ENCODE data around the gene DNAJC4.

DNAJC4 gene

DNA sequence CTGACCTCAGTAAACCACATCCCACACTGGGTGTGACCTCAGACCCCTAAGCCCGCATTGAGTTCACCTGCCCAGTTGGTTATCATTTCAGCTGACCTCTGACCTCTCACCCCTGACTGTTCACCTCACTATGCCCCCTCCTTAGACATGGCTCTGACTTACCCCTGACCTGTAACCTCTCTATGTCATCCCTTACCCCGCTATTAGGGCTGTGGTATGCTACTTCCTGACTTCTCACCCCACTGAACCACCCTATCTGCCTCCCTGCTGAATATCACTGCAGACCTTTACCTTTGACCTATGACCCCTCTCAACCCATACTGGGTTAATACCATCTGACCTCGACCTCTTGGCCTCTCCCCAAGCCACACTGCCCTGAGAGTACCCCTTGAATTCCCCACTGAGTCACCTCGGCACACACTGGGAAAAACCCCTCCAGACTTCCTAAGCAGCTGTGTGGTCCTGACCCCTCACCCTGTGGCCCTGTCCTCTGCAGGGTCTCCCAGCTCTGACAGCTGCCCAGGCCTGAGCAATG is 29.3 kb downstream of the DNAJC4 start:
- DNase-seq (ENCODE audit: low read depth), result no peak

DNA sequence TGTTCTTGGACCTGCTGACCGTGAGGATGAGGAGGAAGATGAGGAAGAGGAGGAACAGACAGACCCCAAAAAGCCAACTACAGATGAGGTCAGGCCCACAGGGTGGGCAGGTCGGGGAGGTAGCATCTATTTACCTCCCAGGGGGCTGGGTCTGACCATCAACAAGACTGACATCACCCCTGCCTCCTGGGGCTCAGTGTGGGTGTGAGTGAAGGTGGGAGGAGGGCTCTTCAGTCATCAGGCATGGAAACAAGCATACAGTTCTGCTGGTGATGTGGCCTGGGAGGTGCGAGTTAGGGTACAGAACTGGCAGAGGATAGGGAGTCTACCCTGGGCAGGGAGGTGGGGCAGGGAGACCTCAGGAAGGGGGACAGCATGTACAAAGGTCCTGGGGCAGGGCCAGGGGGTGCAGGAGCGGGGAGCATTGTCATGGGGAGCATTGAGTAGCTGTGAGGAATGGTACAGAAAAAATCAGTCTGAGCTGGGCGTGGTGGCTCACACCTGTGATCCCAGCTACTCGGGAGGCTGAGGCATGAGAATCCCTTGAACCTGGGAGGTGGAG is 29.9 kb downstream of the DNAJC4 start:
- DNase-seq (ENCODE audit: low read depth), result no peak

DNA sequence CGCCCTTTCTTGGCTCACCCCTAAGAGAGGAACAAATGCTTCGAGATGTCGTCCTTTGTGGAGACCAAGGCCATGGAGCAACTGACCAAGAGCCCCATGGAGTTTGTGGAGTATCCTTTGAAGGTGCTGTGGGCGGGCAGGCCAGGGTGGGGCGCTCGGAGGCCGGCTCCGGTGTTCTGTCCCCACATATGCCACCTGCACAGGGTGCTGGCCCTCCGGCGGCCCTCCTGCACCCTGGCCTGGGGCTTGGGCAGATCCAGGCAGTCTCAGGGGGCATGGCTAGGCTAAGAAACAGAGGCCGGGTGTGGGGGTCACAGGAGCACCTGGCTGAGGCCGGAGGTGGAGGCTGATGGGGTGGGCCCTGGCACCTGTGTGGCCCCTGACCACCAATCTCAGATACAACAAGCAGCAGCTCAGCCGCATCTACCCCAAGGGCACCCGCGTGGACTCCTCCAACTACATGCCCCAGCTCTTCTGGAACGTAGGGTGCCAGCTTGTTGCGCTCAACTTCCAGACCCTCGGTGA is 31.3 kb downstream of the DNAJC4 start:
- DNase-seq (ENCODE audit: low read depth), result no peak

DNA sequence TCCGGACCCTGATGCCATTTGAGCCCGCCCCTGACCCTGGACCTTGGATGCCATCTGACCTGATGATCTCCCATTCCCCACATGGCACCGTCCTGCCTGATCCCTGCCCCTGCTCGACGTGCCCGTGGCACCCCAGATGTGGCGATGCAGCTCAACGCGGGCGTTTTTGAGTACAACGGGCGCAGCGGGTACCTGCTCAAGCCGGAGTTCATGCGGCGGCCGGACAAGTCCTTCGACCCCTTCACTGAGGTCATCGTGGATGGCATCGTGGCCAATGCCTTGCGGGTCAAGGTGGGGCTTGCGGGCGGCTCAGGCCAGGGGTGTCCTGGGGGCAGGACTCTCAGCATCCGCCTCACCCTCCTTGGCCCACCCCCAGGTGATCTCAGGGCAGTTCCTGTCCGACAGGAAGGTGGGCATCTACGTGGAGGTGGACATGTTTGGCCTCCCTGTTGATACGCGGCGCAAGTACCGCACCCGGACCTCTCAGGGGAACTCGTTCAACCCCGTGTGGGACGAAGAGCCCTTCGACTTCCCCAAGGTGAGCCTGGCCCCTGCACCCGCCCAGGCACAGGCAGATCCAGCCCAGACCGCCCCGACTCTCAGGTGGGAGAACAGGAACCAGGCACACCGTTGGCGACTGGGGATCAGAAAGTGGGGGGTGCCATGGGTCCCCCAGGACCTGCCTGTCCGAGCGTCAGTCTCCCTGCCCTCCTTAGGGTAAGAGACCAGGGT is 32.1 kb downstream of the DNAJC4 start:
- DNase-seq (ENCODE audit: low read depth), result no peak

DNA sequence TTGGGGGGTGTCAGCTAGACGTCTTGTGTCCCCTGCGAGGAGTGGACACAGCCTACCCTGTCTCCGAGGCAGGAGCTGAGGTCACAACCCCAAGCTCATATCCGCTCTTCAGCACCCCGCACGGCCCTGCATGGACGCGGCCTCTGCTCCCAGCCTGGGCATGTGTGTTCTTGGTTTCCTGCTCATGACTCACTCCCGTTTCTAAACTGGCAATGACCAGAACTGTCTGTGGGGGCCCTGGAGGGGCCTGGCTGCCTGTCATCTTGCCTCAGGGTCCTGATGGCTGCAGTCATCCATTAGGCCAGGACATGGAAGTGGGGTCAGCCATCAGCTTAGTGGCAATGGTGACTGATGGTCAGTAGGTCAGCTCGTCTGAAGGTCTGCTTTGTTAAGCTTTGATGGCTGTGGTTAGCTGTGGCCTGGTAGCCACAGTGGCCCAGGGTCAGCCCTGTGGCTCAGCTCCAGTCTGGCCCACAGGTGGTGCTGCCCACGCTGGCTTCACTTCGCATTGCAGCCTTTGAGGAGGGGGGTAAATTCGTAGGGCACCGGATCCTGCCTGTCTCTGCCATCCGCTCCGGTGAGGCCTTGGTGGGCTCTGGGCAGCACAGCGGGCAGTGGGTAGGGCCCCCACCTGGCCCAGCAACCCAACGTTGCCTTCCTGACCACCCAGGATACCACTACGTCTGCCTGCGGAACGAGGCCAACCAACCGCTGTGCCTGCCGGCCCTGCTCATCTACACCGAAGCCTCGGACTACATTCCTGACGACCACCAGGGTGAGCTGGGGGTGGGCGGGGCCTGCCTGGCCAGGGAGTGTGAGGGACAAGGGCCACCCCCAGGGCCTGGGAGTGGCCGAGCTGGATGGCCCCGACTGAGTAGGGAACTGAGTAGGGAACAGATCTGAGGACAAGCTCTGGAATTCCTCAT is 32.9 kb downstream of the DNAJC4 start:
- DNase-seq (ENCODE audit: low read depth), result no peak

DNA sequence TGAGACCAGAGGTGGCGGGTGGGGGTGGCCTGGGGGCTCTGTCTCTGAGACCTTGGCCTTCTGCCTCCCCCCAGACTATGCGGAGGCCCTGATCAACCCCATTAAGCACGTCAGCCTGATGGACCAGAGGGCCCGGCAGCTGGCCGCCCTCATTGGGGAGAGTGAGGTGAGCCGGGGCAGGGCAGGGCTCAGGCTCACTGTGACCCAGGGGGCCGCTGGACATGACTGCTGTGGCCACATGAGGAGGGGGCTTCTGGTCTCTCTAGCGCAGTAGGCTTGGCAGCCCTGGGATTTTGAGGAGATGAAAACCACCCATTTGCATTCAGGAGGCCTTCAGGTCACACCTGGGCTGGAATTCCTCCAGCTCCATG is 33.6 kb downstream of the DNAJC4 start:
- DNase-seq (ENCODE audit: low read depth), result no peak

DNA sequence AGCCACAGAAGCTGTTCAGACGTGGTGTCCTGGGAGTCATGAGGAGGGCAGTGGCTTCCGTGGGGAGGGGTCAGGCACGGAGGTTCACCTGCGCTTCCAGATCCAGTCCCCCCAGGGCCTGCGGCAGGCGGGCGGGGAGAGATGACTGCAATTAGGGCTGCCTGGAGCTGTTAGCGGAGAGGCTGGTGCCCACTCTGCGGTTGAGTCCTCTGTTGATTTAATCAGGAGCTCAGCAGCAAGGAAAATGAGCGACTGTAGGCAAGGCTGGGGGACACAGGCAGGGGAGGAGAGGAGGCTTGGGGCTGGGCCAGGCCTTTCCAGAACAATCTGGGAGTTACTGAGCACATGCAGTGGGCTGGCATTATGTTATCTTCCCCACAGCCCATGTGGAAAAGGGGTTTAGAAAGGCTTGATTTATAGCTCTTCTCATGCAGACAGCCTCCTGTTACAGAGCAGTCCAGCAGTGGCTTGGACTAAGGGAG is 34.1 kb downstream of the DNAJC4 start:
- no peak for DNase-seq (ENCODE audit: low read depth)

DNA sequence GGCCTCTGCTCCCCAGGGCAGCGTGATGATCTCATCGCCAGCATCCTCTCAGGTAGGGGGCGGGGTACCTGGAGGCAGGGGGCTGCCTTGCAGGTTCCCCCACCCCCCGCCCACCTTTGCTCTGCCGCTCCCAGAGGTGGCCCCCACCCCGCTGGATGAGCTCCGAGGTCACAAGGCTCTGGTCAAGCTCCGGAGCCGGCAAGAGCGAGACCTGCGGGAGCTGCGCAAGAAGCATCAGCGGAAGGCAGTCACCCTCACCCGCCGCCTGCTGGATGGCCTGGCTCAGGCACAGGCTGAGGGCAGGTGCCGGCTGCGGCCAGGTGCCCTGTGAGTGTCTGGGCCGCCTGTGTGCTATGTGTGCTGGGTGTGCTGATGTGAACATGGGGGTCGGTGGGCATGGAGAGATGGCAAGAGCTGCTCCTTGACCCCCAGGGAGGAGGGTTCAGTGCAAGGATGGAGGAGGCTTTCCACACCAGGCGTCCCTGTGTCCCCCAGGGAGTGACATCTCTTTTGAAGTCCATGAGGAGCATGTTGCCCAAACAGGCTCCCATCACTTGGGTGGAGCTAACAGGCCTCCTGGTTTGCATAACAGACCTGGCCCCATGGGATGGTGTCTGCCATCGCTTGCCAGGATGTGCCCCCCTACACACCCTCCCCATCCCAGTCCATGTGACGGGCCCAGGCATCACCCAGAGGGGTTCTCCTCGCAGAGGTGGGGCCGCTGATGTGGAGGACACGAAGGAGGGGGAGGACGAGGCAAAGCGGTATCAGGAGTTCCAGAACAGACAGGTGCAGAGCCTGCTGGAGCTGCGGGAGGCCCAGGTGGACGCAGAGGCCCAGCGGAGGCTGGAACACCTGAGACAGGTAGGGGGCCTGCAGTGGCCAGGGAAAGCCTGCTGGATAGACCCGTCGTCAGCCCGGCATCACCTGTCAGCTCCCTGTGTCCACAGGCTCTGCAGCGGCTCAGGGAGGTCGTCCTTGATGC is 35.1 kb downstream of the DNAJC4 start:
- no peak for DNase-seq (ENCODE audit: low read depth)

DNA sequence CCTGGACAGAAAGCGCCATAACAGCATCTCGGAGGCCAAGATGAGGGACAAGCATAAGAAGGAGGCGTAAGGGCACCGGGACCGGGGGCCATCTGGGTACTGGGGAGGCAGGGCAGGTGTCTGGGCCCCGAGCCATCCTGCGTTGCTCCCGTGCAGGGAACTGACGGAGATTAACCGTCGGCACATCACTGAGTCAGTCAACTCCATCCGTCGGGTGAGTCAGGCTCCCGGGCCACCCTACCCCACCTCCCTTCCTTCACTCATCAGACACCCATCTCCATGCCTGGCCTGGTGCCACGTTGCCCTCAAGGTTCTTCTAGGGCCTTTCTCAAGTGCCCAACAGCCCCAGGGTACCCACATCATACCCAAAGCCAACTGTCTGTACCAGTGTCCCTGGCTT is 36.0 kb downstream of the DNAJC4 start:
- no peak for DNase-seq (ENCODE audit: low read depth)

DNA sequence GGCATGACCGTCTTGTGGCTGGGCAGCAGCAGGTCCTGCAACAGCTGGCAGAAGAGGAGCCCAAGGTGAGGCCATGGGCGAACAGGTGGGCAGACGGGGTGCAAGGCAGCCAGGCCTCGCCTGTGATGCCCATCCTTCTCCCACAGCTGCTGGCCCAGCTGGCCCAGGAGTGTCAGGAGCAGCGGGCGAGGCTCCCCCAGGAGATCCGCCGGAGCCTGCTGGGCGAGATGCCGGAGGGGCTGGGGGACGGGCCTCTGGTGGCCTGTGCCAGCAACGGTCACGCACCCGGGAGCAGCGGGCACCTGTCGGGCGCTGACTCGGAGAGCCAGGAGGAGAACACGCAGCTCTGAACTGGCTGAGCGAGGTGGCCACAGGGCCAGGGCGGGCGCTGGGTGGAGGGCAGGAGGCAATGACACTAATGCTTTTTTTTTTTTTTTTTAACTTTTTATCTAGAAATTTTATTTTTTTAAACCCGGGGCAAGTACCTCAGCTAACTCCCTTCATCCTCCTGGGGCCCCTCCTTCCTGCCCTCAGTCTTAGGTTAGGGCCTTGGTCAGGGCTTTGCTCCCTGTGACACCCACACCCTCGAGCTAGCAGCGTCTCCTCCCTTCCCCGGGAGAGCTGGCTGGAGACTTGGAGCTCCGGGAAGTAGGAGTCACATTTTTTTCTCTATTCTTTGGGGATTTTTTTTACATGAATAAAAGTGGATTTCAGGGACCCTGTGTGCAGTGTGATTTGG is 37.0 kb downstream of the DNAJC4 start:
- no peak for DNase-seq (ENCODE audit: low read depth)

DNA sequence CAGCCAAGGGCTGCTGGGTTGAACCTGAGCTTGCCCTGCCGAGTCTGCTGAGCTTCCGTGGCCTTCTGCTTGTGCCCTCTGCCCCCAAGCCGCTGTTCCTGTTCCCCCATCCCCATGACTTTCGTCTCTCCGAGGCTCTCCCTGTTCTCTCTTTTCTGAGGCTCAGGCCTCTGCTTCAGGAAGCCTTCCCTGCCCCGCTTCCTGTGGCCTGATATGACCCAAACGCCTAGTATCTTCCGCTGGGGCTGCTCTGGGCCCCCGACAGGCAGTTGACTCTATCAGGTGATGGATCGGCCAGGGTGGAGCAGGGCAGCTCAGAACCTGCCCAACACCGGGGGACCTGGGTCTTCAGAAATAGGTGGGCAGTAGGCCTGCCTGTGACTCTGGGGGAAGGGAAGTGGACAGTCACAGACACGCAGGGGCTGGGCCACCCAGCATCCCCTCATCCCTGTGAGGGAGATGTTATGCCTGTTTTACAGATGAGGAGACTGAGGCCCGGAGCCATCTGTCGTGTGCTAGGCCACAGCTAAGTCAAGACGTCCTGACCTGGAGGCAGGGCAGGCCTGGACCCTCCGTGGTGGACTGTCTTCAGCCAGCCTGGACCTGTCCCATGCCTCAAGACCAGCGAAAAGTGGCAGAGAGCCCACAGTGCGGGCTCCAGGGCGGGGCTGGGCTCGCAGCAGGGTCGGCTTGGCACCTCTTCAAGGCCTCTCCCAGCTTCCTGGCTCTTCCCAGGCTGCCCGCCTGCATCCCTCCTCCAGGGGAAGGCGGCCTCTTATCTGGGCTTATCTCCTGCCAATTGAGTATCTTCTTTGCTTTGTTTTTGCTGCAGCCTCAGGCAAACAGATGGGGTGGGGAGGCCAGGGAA is 37.9 kb downstream of the DNAJC4 start:
- DNase-seq (ENCODE audit: low read depth), result peak; percentile 48

DNA sequence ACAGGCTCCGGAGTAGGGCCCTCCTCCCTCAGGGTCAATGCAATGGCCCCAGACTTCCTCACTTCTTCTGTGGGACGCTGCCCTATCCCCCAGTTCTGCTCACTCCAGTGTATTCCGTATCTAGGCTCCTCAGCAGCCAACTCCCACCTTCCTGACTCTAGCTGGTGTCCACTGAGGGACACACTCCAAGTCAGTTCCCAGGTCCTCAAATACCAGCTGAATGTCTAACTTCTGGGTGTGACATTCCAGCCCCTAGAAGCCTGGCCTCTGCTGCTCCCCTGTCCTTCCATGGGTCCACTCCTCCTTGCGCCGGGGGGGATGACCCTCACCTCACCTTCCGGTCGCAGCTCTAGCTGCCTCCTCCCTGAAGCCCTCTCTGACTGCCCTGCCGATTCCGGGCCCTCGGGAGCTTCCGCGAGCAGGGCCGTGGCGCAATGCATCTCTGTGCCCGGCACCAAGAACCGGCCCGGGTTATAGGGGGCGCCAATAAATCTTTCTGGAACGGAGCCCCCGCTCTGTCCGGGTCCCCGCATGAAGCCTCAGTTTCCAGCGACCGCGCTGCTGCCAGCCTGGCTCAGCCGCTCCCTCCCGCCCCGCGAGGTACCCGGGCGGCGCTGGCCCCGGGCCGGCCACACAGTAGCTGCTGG is 38.7 kb downstream of the DNAJC4 start:
- peak; percentile 63 for DNase-seq (ENCODE audit: low read depth)

DNA sequence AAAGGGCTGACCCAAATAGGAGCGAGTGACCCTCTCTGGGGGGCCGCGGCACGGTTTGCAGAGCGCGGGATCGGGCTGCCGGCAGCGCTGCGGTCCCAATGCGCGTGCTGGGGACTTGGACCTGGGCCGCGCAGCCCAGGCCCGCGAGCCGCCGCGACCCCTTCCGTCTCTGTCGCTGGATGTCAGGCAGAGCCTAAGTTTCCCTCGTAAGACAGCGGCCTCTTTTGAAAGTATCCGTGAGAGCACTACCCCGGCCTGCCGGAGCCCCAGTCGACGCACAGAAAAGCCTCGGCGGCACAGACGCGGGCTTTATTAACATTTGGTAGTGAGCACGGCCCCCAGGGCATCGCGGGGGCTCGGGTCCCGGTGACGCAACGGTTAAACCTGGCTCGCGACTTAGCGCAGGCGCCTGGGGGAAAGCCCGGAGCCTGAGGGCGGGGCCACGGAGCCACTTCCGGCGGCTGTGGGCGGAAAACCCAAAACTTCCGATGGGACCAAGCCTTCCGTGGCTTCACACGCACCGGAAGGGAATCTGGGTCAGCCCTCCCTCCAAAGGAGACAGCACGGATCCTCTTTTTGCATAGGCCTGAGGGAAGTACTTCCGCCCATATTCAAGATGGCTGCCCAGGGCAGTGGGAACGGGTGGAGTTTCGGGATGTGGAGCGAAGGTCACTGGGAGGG is 39.3 kb downstream of the DNAJC4 start:
- DNase-seq (ENCODE audit: low read depth), result peak; percentile 100

DNA sequence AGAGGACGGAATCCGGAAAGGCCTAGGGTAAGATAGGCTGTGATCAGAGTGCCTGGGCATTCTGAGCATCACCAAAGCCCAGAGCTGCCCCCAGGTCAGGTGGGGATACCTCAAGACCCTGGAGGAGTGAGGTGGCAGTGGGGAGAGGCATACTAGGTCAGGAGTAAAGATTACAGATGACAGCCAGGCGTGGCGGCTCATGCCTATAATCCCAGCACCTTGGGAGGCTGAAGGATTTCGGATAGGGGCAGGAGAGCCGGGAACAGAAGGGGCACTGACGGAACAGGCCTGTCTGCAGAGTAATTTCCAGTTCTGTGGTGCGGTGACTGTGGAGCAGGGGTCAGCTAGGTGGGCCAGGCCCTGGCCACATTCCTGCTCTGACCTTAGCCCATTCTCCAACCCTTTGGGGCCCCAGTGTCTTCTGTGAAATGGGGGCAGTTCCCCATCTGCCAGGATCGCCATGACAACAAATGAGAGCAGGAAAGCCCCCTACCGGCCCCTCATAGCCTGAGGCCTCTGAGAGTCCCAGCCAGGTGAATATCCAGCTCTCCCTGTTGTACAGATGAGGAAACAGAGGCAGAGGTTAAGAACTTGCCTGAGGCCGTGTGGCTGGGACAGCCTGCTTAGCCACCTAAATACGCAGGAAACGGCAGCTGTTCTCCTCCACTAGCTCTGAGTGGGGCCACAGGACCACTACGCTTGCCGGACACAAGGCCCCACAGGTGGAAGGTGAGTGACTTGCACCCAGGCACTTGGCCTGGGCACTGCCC is 44.9 kb downstream of the DNAJC4 start:
- DNase-seq (ENCODE audit: low read depth), result no peak

DNA sequence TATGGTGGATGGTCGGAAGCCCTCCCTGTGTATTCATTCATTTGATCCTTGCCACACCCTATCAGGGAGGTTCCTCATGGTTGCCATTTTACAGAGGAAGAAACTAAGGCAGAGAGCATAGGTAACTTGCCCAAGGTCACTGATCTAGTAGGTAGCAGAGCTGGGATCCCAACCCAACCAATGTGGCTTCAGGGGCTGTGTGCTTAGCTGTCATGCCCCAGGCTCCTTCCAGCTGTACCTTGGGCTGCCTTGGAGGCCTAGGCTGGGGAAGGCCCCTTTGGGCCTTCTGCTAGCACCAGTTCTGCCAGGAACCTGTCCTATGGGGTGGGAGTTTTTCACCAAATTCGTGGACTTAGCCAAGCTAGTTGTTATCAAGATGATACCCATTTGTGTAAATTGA is 45.5 kb downstream of the DNAJC4 start:
- DNase-seq (ENCODE audit: low read depth), result no peak

DNA sequence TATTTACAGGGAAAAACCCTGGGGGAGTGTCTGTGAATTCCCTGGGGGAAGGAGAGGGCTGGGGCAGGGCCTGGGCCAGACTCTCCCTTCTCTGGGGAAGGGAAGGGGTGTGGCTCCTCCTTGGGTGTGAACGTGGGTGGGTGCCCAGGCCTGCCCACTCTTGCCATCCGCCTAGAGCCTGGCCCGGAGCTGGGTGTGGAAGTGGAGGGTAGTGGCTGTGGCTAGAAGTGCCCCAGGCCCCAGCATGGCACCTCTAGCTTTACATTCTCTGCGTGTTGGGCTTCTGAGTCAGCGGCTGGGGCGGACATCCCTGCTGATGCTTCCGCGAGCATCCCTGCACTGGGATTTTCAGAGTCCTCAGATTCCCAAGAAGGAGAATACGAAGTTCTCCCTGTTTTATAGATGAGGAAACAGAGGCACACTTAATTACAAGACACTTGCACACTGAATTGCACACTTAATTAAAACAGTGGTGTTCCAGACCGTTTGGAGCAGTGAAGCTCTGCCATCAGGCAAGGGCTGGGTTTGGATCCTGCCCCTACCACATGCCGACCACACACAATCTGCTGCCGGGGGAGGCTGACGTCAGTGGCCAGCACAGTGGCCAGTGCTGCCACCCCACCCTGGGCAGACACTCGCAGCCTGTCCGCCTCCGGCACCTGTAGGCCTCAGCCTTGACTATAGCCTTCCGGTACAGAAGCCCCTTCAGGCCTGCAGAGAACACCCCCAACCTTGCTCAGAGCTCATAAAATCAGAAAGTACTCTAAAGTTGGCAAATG is 46.5 kb downstream of the DNAJC4 start:
- DNase-seq (ENCODE audit: low read depth), result peak; percentile 79
